ENCODE results near the gene GSN. TPM values are rescaled to one million over a fixed set of nuclear protein-coding genes. Genes with fewer than 3 reads are reported as not detected.
A peak's percentile ranks its signal among the peaks of the same experiment; 100 is the strongest.

GSN gene
- total and polyA plus RNA-seq, 2 of the 8 experiments (the other 6 are each of a cell fraction or from before 2014, with no cell fraction given): 52.3 to 94.5 TPM

DNA sequence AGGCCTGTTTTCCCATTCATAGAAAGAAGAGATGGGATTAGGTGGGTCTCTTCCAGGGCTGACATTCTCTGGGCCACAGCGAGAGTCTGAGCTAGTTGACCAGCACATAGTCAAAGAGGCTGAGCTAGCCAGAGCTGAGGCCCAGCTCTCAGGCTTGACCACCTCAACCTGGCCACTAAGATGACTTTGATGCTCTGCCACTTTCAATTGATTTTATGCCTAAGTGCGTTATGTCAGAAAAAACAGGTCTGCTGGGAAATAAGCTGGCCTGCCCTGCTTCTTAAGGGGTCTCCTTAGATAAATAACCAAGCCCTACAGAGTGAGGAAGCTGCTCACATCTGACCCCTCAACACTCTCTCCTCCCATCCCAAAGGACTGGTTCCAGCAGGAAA lies 46.3 kb upstream of the GSN start:
- peak overlapping the region; percentile 70 for H2BK120ac ChIP-seq (replicated peaks; ENCODE audit: low read depth, low read length)
- 0 out of 2 replicates have a peak overlapping the region, but pooled peaks have one; percentile 4 for H2AFZ ChIP-seq (ENCODE audit: low read length)
- ChIA-PET POLR2A (ENCODE audit: partially characterized antibody) (interaction anchor here (0.5 to 1.5 kb wide), 4 partner anchors 14 to 72 kb away, joined by 3 to 5 read pairs (median 4); partner anchors contain the start of gene GSN), CTCF (ENCODE audit: partially characterized antibody) (interaction anchor here (0.6 to 4.8 kb wide), 15 partner anchors 9 to 665 kb away, joined by 3 to 27 read pairs (median 5); partner anchors contain the start of gene GSN)
- 72% methylated on average over 2 of the region's 2 CpGs; no CpG with 5 or more reads in 1 of the 2 experiments for WGBS, 2 experiments (ENCODE audit: extremely low coverage in 1 of 2, insufficient coverage in 1 of 2, insufficient read length in 1 of 2, insufficient replicate concordance in 2 of 2, low coverage in 1 of 2, low lambda C conversion rate in 2 of 2, missing lambda C conversion rate in 1 of 2)
- H4K20me1 ChIP-seq (replicated peaks in 1 of 2; ENCODE audit: control insufficient read depth in 1 of 2, insufficient read depth in 2 of 2, low read length in 2 of 2): no peaks in the 10 kb centered on the region
- peak overlapping the region; percentile 94 for H2BK20ac ChIP-seq (ENCODE audit: low read length)
- H2BK5ac ChIP-seq (ENCODE audit: low read depth, low read length): peak overlapping the region; percentile 68
- TF ChIP-seq SRF (IDR thresholded peaks at IDR 0.05; ENCODE audit: low read depth, low read length) (no peak), TAF1 (IDR thresholded peaks at IDR 0.05; ENCODE audit: low read depth, low read length) (0 out of 2 replicates have a peak, but pooled peaks have one; percentile 7), EGR1 (IDR thresholded peaks at IDR 0.05; ENCODE audit: borderline replicate concordance, low read depth, low read length) (no peak), PHF8 (conservative IDR thresholded peaks at IDR 0.05; ENCODE audit: low read depth, low read length) (no peak), RFX5 (IDR thresholded peaks at IDR 0.05; ENCODE audit: borderline replicate concordance, low read depth, low read length) (no peak), JUN (IDR thresholded peaks at IDR 0.05; ENCODE audit: low read depth, low read length) (no peak), NANOG (IDR thresholded peaks at IDR 0.05; ENCODE audit: insufficient read depth, low read depth, low read length, poor library complexity, severe bottlenecking) (no peak)
- peak overlapping the region in 3 of 4 experiments; percentile 34 to 45 (median 45); a peak in 4 of 7 replicates for H3K9ac ChIP-seq (replicated peaks in 1 of 4; ENCODE audit: extremely low read depth in 1 of 4, low read depth in 3 of 4, low read length in 3 of 4)
- H2AK5ac ChIP-seq (ENCODE audit: low read depth, low read length): no peak overlapping the region
- H3K36me3 ChIP-seq (ENCODE audit: control insufficient read depth in 2 of 4, insufficient read depth in 4 of 4, low read length in 3 of 4): no peaks in the 10 kb centered on the region
- H3K56ac ChIP-seq (replicated peaks; ENCODE audit: insufficient read length, low read depth, low read length): peak overlapping the region; percentile 1
- no peak overlapping the region for H4K8ac ChIP-seq (ENCODE audit: extremely low read depth, insufficient read depth, low read length)
- no peak overlapping the region for H3K4ac ChIP-seq (replicated peaks; ENCODE audit: insufficient read length, low read depth, low read length)
- peak overlapping the region; percentile 76 for H3K18ac ChIP-seq (ENCODE audit: extremely low read depth, low read length)
- H3K4me1 ChIP-seq (replicated peaks in 1 of 4; ENCODE audit: control insufficient read depth in 3 of 4, insufficient read depth in 4 of 4, low read length in 3 of 4): peaks cover 12 to 24% (median 19%) of the 10 kb centered on the region in 4 experiments
- H3K4me2 ChIP-seq (ENCODE audit: insufficient read depth in 1 of 2, low read depth in 2 of 2, low read length in 2 of 2): peak overlapping the region; percentile 58
- no peak for FAIRE-seq
- H3K23ac ChIP-seq (ENCODE audit: insufficient read length): no peak overlapping the region
- DNase-seq (ENCODE audit: low read depth in 1 of 2, low spot score in 2 of 2): no peak
- no peaks in the 10 kb centered on the region for H3K79me1 ChIP-seq (ENCODE audit: low read depth, low read length)
- H3K23me2 ChIP-seq (ENCODE audit: low read depth, low read length): no peaks in the 10 kb centered on the region
- no peaks in the 10 kb centered on the region; a peak in 2 of 7 replicates for H3K27me3 ChIP-seq (replicated peaks in 1 of 4; ENCODE audit: control insufficient read depth in 3 of 4, extremely low read depth in 1 of 4, insufficient read depth in 3 of 4, low read length in 3 of 4)
- no peaks in the 10 kb centered on the region for H3K79me2 ChIP-seq (ENCODE audit: control insufficient read depth in 1 of 2, insufficient read depth in 2 of 2, low read length in 2 of 2)
- peak overlapping the region; percentile 4 for H4K5ac ChIP-seq (ENCODE audit: insufficient read length, low read depth, low read length)
- peak overlapping the region; percentile 70 for H2BK12ac ChIP-seq (ENCODE audit: low read depth, low read length)
- peak overlapping the region; percentile 45 for H4K91ac ChIP-seq (replicated peaks; ENCODE audit: insufficient read length, low read length)
- no peak overlapping the region; the same call in 1 of the 2 replicates for H2BK15ac ChIP-seq (ENCODE audit: low read length)
- no peak overlapping the region for H3K14ac ChIP-seq (ENCODE audit: insufficient read length)
- H3K4me3 ChIP-seq (ENCODE audit: extremely low read depth in 1 of 4, insufficient read depth in 2 of 4, low read depth in 3 of 4, low read length in 4 of 4): peak overlapping the region in 3 of 4 experiments; percentile 2 to 43 (median 23); a peak in 4 of 8 replicates
- peak overlapping the region; percentile 83 for H3K27ac ChIP-seq (ENCODE audit: low read depth, low read length)
- no peaks in the 10 kb centered on the region for H3K9me3 ChIP-seq (ENCODE audit: insufficient read depth in 2 of 2, low read depth in 1 of 2, low read length in 1 of 2)

Measured in H1 (cell line).